ENCODE measurements around the gene FLOT2.
"Not testable (repeated sequence)": the region's sequence is repeated elsewhere in the genome, so short reads cannot be mapped to it uniquely, and the experiment has no call there.

The FLOT2 gene

GRCh38 chr17:28871056-28871579 lies 26.4 kb downstream of the FLOT2 start:
- DNase-seq: no peak

GRCh38 chr17:28867276-28867675 lies 30.3 kb downstream of the FLOT2 start:
- no peak for DNase-seq

GRCh38 chr17:28865946-28866752 lies 31.4 kb downstream of the FLOT2 start:
- no peak for DNase-seq

- DNase-seq: no peak
These were observed 32.3 kb downstream of the FLOT2 start for GRCh38 chr17:28864991-28865849.

- DNase-seq: no peak
These were observed 33.6 kb downstream of the FLOT2 start for GRCh38 chr17:28863953-28864352.

GRCh38 chr17:28862561-28862960 lies 35.0 kb downstream of the FLOT2 start:
- no peak for DNase-seq

GRCh38 chr17:28861393-28862203 lies 35.9 kb downstream of the FLOT2 start:
- no peak for DNase-seq

GRCh38 chr17:28860363-28860808 lies 37.1 kb downstream of the FLOT2 start:
- DNase-seq: no peak

GRCh38 chr17:28858801-28859355 lies 38.7 kb downstream of the FLOT2 start:
- DNase-seq: no peak

- DNase-seq: no peak
These were observed 39.4 kb downstream of the FLOT2 start for GRCh38 chr17:28857905-28858800.

- DNase-seq: no peak
These were observed 41.4 kb downstream of the FLOT2 start for GRCh38 chr17:28856028-28856574.

- no peak for DNase-seq
These were observed 42.2 kb downstream of the FLOT2 start for GRCh38 chr17:28855336-28855679.

GRCh38 chr17:28854457-28855335 lies 42.8 kb downstream of the FLOT2 start, which contains the start of gene ERAL1:
ERAL1 (plus strand) TSS chr17:28855016; CDS start chr17:28855035, 19 bp downstream.
- DNase-seq: peak; percentile 70

GRCh38 chr17:28853295-28853694 lies 44.2 kb downstream of the FLOT2 start:
- no peak for DNase-seq

GRCh38 chr17:28849281-28849680 lies 48.3 kb downstream of the FLOT2 start:
- no peak for DNase-seq

- peak; percentile 30 for DNase-seq
These were observed 48.9 kb downstream of the FLOT2 start for GRCh38 chr17:28848667-28849066.

- not testable (repeated sequence) for DNase-seq
These were observed 50.8 kb downstream of the FLOT2 start for GRCh38 chr17:28846699-28847098.

- DNase-seq: no peak
These were observed 51.3 kb downstream of the FLOT2 start for GRCh38 chr17:28846231-28846630.

GRCh38 chr17:28843816-28844148 lies 53.8 kb downstream of the FLOT2 start:
- DNase-seq: no peak
